ENCODE measurements around the gene C10orf90. TPM values are rescaled to one million over a fixed set of nuclear protein-coding genes. Genes with fewer than 3 reads are reported as not detected.
"Not testable (repeated sequence)": the region's sequence is repeated elsewhere in the genome, so short reads cannot be mapped to it uniquely, and the experiment has no call there.

Gene C10orf90
- total RNA-seq, 1 donor from 2014 or later, result under 0.01 TPM

DNA sequence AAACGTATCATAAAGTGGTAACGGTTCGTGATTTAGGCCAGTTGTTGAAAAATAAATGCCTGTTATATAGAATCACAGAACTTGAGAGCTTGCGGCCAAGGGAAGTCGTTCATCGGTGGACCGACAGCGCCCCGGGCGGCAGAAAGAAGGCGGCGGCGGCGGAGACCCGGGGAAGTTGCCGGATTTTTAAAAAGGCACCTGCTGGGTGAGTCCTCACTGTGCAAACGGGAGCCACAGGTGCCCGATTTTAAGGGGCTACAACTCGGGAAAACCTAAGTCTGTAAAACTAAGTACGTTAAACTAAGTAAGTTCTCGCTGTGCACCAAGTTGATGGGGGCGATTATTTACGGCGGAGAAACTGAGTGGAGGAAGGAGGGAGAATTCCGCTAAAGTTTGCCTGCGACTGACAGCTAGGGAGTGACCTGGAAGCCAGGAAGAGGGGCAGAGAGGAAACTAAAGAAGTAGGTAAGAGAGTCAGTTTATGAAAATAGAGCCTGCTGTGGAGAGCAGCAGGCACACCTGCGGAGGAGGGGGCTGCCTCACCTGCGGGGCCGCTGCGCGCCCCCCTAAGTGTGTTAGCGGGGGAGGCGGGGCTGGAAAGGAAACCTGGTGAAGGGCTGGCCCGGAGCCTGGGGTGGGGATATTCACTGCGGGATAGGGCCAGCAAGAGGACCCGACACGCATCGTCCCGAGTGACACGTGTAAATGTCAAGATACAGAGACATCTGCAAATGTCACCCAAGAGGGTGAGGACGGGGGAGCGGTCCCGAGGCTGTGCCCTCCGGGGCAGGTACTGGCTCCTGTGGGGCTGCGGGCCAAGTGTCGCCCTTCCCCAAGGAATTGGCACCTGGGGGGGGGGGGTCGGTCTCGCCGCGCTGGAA is 283.2 kb downstream of the C10orf90 start:
- Histone ChIP-seq H3K36me3 (ENCODE audit: control insufficient read depth in 3 of 3, insufficient read depth in 3 of 3, low read length in 3 of 3) (no peaks in the 10 kb centered on the region), H3K27me3 (ENCODE audit: control insufficient read depth in 3 of 3, insufficient read depth in 3 of 3, low read length in 3 of 3) (peaks cover 3 to 30% (median 10%) of the 10 kb centered on the region in 3 donors), H3K4me1 (ENCODE audit: control insufficient read depth in 3 of 3, insufficient read depth in 3 of 3, low read length in 3 of 3) (peaks cover 0 to 6% (median 0%) of the 10 kb centered on the region in 3 donors), H3K4me3 (ENCODE audit: low read length in 3 of 3) (peak overlapping the region in 2 of 3 donors; percentile 45 to 59), H3K27ac (ENCODE audit: low read depth, low read length) (peak overlapping the region; percentile 4), H3K9me3 (ENCODE audit: control insufficient read depth in 3 of 3, low read length in 3 of 3) (no peaks in the 10 kb centered on the region), H3K9ac (ENCODE audit: low read depth in 1 of 3, low read length in 3 of 3) (peak overlapping the region in 2 of 3 donors; percentile 32 to 54)

DNA sequence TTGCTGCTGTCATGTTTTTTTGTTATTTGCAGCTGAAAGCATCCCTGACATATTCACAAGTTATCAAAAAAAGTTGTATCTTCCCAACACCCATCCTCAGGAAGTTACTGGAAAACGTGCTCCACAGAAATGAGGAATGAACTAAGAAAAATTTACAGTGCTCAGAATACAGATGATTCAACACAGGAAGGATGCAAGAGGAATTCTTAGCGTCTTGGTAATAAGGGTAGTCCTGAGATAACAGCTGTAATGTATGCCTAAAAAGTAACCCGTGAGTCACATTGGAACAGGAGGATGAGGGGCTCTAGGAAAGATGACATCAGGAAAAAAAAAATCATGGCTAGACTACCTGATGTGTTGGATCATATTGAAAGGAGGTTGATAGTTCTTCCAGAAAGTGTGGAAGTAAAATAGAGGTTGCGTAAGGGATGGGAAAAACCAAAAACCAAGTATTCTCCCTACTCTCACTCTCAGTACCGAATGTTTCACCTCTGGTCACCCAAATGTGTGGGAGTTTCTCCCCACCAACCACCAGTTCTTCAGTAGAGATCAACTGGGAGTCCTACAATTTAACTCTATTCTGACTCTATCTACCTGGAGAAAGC is 286.1 kb downstream of the C10orf90 start:
- Histone ChIP-seq H3K4me1 (ENCODE audit: control insufficient read depth in 3 of 3, insufficient read depth in 3 of 3, low read length in 3 of 3) (peaks cover 0 to 6% (median 0%) of the 10 kb centered on the region in 3 donors), H3K9ac (ENCODE audit: low read depth in 1 of 3, low read length in 3 of 3) (no peak overlapping the region), H3K36me3 (ENCODE audit: control insufficient read depth in 3 of 3, insufficient read depth in 3 of 3, low read length in 3 of 3) (no peaks in the 10 kb centered on the region), H3K4me3 (ENCODE audit: low read length in 3 of 3) (no peak overlapping the region), H3K27ac (ENCODE audit: low read depth, low read length) (no peak overlapping the region), H3K27me3 (ENCODE audit: control insufficient read depth in 3 of 3, insufficient read depth in 3 of 3, low read length in 3 of 3) (peaks cover 3 to 30% (median 10%) of the 10 kb centered on the region in 3 donors), H3K9me3 (ENCODE audit: control insufficient read depth in 3 of 3, low read length in 3 of 3) (no peaks in the 10 kb centered on the region)

DNA sequence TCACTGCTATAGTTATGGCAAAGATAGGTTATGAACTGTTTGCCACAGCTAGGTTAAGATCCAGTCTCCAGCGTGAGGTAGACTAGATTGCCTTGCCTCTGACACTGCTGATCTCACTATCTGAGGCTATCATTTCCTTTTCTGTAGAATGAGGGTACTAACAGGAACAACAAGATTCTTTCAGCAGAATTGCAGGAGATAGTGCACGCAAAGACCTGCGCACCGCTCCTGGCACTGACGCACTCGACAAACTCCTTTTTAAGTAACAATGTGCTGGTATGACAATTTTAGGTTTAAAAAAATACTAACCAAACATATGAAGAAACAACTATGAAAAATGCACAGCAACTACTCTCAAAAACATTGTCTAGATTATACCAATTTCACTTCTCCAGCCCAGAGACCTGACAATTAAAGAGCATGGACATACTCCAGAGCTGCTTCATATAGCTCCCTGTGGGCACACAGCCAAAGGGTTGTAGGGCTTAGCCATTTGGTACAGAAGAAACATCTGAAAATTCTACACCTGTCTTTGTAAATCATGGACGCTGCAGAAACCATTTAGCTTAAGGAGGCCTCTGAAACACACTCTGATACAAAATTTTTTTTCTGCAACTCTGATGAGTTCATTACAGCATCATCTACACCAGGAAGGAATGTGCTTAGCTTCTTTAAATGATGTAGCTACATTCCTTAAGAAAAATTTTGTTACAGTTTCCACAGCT is 290.0 kb downstream of the C10orf90 start:
- no peak overlapping the region for H3K27ac ChIP-seq (ENCODE audit: low read depth, low read length)

DNA sequence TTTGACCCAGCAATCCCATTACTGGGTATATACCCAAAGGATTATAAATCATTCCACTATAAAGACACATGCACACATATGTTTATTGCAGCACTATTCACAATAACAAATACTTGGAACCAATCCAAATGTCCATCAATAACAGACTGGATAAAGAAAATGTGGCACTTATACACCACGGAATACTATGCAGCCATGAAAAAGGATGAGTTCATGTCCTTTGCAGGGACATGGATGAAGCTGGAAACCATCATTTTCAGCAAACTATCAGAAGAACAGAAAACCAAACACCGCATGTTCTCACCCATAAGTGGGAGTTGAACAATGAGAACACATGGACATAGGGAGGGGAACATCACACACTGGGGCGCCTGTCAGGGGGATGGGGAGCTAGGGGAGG is 291.3 kb downstream of the C10orf90 start:
- H3K9me3 ChIP-seq (ENCODE audit: control insufficient read depth in 3 of 3, low read length in 3 of 3); H3K4me1 ChIP-seq (ENCODE audit: control insufficient read depth in 3 of 3, insufficient read depth in 3 of 3, low read length in 3 of 3); H3K9ac ChIP-seq (ENCODE audit: low read depth in 1 of 3, low read length in 3 of 3); H3K27ac ChIP-seq (ENCODE audit: low read depth, low read length); H3K4me3 ChIP-seq (ENCODE audit: low read length in 3 of 3); H3K27me3 ChIP-seq (ENCODE audit: control insufficient read depth in 3 of 3, insufficient read depth in 3 of 3, low read length in 3 of 3); H3K36me3 ChIP-seq (ENCODE audit: control insufficient read depth in 3 of 3, insufficient read depth in 3 of 3, low read length in 3 of 3): not testable (repeated sequence)

More for the DNA sequence above, 290.0 kb downstream of the C10orf90 start:
- Histone ChIP-seq H3K9me3 (ENCODE audit: control insufficient read depth in 3 of 3, low read length in 3 of 3) (no peaks in the 10 kb centered on the region), H3K4me1 (ENCODE audit: control insufficient read depth in 3 of 3, insufficient read depth in 3 of 3, low read length in 3 of 3) (no peaks in the 10 kb centered on the region), H3K9ac (ENCODE audit: low read depth in 1 of 3, low read length in 3 of 3) (no peak overlapping the region), H3K4me3 (ENCODE audit: low read length in 3 of 3) (no peak overlapping the region), H3K27me3 (ENCODE audit: control insufficient read depth in 3 of 3, insufficient read depth in 3 of 3, low read length in 3 of 3) (peaks cover 0 to 5% (median 0%) of the 10 kb centered on the region in 3 donors), H3K36me3 (ENCODE audit: control insufficient read depth in 3 of 3, insufficient read depth in 3 of 3, low read length in 3 of 3) (no peaks in the 10 kb centered on the region)

DNA sequence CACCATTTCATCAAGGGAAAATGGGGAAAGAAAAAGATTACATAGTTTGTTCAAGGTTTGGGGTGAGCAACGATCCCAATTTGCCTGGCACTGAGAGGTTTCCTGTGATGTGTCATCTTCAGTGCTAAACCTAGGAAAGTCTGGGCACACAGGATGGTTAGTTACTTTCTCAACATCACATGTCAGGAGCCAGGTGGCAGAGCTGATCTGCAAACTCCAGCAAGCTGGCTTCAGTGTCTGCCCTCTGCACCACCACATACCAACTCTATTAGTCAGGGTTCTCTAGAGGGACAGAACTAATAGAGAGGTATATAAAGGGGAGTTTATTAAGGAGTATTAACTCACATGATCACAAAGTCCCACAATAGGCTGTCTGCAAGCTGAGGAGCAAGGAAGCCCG is 293.5 kb downstream of the C10orf90 start:
- Histone ChIP-seq H3K9me3 (ENCODE audit: control insufficient read depth in 3 of 3, low read length in 3 of 3) (no peaks in the 10 kb centered on the region), H3K4me1 (ENCODE audit: control insufficient read depth in 3 of 3, insufficient read depth in 3 of 3, low read length in 3 of 3) (peaks cover 0 to 7% (median 0%) of the 10 kb centered on the region in 3 donors)

DNA sequence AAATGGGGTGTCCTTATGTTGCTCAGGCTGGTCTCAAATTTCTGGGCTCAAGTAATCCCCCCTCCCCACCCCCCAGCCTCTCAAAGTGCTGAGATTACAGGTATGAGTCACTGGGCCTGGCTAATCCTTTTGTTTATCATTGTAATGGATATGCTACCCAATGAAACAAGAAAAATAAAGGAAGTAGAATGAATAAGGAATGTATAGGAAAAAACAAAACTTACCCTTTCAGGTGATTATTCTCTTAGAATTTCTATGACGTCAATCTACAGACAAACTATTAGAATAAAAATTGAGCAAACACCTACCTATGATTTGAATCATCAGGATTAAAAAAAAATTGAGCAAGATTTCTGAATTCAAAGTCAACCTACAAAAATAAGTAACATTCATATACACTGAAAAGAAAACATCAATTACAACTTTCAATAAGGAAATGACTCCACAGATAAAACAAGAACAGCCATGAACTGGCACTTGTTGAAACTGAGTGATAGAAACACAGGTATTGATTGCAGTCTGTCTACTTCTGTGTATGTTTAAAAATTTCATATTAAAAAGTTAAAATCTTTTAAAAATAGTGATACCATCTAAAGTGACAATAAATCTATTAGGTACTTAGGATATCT is 294.5 kb downstream of the C10orf90 start:
- Histone ChIP-seq H3K4me1 (ENCODE audit: control insufficient read depth in 3 of 3, insufficient read depth in 3 of 3, low read length in 3 of 3) (peaks cover 0 to 7% (median 0%) of the 10 kb centered on the region in 3 donors), H3K27me3 (ENCODE audit: control insufficient read depth in 3 of 3, insufficient read depth in 3 of 3, low read length in 3 of 3) (no peaks in the 10 kb centered on the region), H3K36me3 (ENCODE audit: control insufficient read depth in 3 of 3, insufficient read depth in 3 of 3, low read length in 3 of 3) (no peaks in the 10 kb centered on the region), H3K27ac (ENCODE audit: low read depth, low read length) (no peak overlapping the region), H3K4me3 (ENCODE audit: low read length in 3 of 3) (no peak overlapping the region), H3K9ac (ENCODE audit: low read depth in 1 of 3, low read length in 3 of 3) (no peak overlapping the region), H3K9me3 (ENCODE audit: control insufficient read depth in 3 of 3, low read length in 3 of 3) (no peaks in the 10 kb centered on the region)

More for the DNA sequence above, 293.5 kb downstream of the C10orf90 start:
- no peak overlapping the region for H3K4me3 ChIP-seq (ENCODE audit: low read length in 3 of 3)
- no peak overlapping the region for H3K9ac ChIP-seq (ENCODE audit: low read depth in 1 of 3, low read length in 3 of 3)
- no peaks in the 10 kb centered on the region for H3K36me3 ChIP-seq (ENCODE audit: control insufficient read depth in 3 of 3, insufficient read depth in 3 of 3, low read length in 3 of 3)
- H3K27me3 ChIP-seq (ENCODE audit: control insufficient read depth in 3 of 3, insufficient read depth in 3 of 3, low read length in 3 of 3), result no peaks in the 10 kb centered on the region
- no peak overlapping the region for H3K27ac ChIP-seq (ENCODE audit: low read depth, low read length)

DNA sequence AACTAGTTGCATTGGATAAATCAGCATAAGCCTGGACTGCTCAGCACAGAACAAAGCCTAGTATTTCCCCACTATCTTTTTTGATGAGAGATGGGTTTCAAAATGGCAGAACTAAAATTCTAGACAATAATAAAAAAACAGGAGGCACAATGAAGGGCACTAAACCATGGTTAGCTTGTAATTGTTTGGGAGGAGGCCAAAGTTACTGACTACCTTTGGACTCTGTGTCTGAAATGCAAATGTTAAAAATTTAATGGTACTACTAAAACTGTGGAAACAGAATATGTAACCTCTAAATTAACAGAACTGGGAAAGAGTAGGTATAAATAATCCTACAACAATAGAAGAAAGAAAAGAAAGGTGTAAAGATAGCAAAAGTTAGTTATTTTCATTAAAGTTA is 295.2 kb downstream of the C10orf90 start:
- Histone ChIP-seq H3K9ac (ENCODE audit: low read depth in 1 of 3, low read length in 3 of 3) (no peak overlapping the region), H3K4me3 (ENCODE audit: low read length in 3 of 3) (no peak overlapping the region), H3K9me3 (ENCODE audit: control insufficient read depth in 3 of 3, low read length in 3 of 3) (no peaks in the 10 kb centered on the region), H3K36me3 (ENCODE audit: control insufficient read depth in 3 of 3, insufficient read depth in 3 of 3, low read length in 3 of 3) (no peaks in the 10 kb centered on the region), H3K27me3 (ENCODE audit: control insufficient read depth in 3 of 3, insufficient read depth in 3 of 3, low read length in 3 of 3) (no peaks in the 10 kb centered on the region), H3K27ac (ENCODE audit: low read depth, low read length) (no peak overlapping the region), H3K4me1 (ENCODE audit: control insufficient read depth in 3 of 3, insufficient read depth in 3 of 3, low read length in 3 of 3) (peaks cover 0 to 7% (median 0%) of the 10 kb centered on the region in 3 donors)

Other genes with a start within 250 kb of the C10orf90 start
- gene DOCK1, start 234.7 kb upstream of the C10orf90 start, total RNA-seq, result 52.7 TPM

Data from skeletal muscle tissue (tissue), 4 donors.